HEK293 (cell line): ENCODE results near the gene KCTD6.

Source experiments
- KLF10 ChIP-seq: fragments of 450-650 bp; IDR thresholded peaks from 2 replicates; pipeline ENCODE4 v1.5.1; 2018; ENCODE audit warnings: missing biosample characterization, mild to moderate bottlenecking, missing genetic modification characterization
- KLF7 ChIP-seq: fragments of 450-650 bp; formaldehyde crosslinking; IDR thresholded peaks from 2 replicates; pipeline ENCODE4 v1.5.1; 2016; ENCODE audit warnings: missing biosample characterization, missing genetic modification characterization, borderline replicate concordance
- KLF9 ChIP-seq: fragments of 450-650 bp; formaldehyde crosslinking; IDR thresholded peaks from 2 replicates; pipeline ENCODE4 v1.5.1; 2016; ENCODE audit warnings: missing biosample characterization, missing genetic modification characterization, low read depth
- SCRT2 ChIP-seq: fragments of 450-650 bp; formaldehyde crosslinking; IDR thresholded peaks from 2 replicates; pipeline ENCODE4 v1.5.1; 2016; ENCODE audit warnings: missing biosample characterization, missing genetic modification characterization
- TCF7L2 ChIP-seq: IDR thresholded peaks from 2 replicates; pipeline ENCODE4 v1.6.1; 2011; ENCODE audit warnings: low read depth, mild to moderate bottlenecking, inconsistent platforms, low read length, moderate library complexity, borderline replicate concordance
- TSHZ1 ChIP-seq: fragments of 450-650 bp; formaldehyde crosslinking; IDR thresholded peaks from 2 replicates; pipeline ENCODE4 v1.5.1; 2016; ENCODE audit warnings: missing biosample characterization, missing genetic modification characterization, borderline replicate concordance
- WT1 ChIP-seq: fragments of 450-650 bp; formaldehyde crosslinking; IDR thresholded peaks from 2 replicates; pipeline ENCODE4 v1.5.1; 2016; ENCODE audit warnings: missing biosample characterization, missing genetic modification characterization
- ZBTB7A ChIP-seq: fragments of 450-650 bp; formaldehyde crosslinking; IDR thresholded peaks from 2 replicates; pipeline ENCODE4 v1.5.1; 2016; ENCODE audit warnings: low read depth, missing biosample characterization, missing genetic modification characterization
- ZNF148 ChIP-seq: fragments of 450-650 bp; formaldehyde crosslinking; IDR thresholded peaks from 2 replicates; pipeline ENCODE4 v1.5.0; 2017; ENCODE audit warnings: missing biosample characterization, missing genetic modification characterization, borderline replicate concordance
- ZNF366 ChIP-seq: fragments of 450-650 bp; formaldehyde crosslinking; conservative IDR thresholded peaks from 2 replicates; pipeline ENCODE4 v1.5.1; 2016; ENCODE audit warnings: missing biosample characterization, missing genetic modification characterization
- ZNF560 ChIP-seq: fragments of 450-650 bp; formaldehyde crosslinking; IDR thresholded peaks from 2 replicates; pipeline ENCODE4 v1.5.1; 2017; ENCODE audit warnings: missing biosample characterization, missing genetic modification characterization, borderline replicate concordance
- ZNF658 ChIP-seq: fragments of 450-650 bp; formaldehyde crosslinking; IDR thresholded peaks from 2 replicates; pipeline ENCODE4; 2016; ENCODE audit warnings: missing biosample characterization, missing genetic modification characterization
- ZNF664 ChIP-seq: fragments of 450-650 bp; formaldehyde crosslinking; IDR thresholded peaks from 2 replicates; pipeline ENCODE4 v1.5.1; 2016; ENCODE audit warnings: missing biosample characterization, missing genetic modification characterization
- ZNF692 ChIP-seq: fragments of 450-650 bp; formaldehyde crosslinking; IDR thresholded peaks from 2 replicates; pipeline ENCODE4 v1.5.1; 2016; ENCODE audit warnings: missing biosample characterization, missing genetic modification characterization
- ZSCAN23 ChIP-seq: fragments of 450-650 bp; formaldehyde crosslinking; IDR thresholded peaks from 2 replicates; pipeline ENCODE4 v1.5.1; 2016; ENCODE audit warnings: missing biosample characterization, missing genetic modification characterization
- TF ChIP-seq, protein P1 (sequence below): fragments of 450-650 bp; formaldehyde crosslinking; IDR thresholded peaks from 2 replicates; pipeline ENCODE4 v1.5.1; 2017; ENCODE audit warnings: missing biosample characterization, missing genetic modification characterization
- TF ChIP-seq, protein P2 (sequence below): fragments of 450-650 bp; formaldehyde crosslinking; IDR thresholded peaks from 2 replicates; pipeline ENCODE4 v1.5.1; 2016; ENCODE audit warnings: missing biosample characterization, missing genetic modification characterization
- TF ChIP-seq, protein P3 (sequence below): fragments of 450-650 bp; formaldehyde crosslinking; IDR thresholded peaks from 2 replicates; pipeline ENCODE4 v1.5.1; 2016; ENCODE audit warnings: missing biosample characterization, missing genetic modification characterization

The KCTD6 gene

DNA sequence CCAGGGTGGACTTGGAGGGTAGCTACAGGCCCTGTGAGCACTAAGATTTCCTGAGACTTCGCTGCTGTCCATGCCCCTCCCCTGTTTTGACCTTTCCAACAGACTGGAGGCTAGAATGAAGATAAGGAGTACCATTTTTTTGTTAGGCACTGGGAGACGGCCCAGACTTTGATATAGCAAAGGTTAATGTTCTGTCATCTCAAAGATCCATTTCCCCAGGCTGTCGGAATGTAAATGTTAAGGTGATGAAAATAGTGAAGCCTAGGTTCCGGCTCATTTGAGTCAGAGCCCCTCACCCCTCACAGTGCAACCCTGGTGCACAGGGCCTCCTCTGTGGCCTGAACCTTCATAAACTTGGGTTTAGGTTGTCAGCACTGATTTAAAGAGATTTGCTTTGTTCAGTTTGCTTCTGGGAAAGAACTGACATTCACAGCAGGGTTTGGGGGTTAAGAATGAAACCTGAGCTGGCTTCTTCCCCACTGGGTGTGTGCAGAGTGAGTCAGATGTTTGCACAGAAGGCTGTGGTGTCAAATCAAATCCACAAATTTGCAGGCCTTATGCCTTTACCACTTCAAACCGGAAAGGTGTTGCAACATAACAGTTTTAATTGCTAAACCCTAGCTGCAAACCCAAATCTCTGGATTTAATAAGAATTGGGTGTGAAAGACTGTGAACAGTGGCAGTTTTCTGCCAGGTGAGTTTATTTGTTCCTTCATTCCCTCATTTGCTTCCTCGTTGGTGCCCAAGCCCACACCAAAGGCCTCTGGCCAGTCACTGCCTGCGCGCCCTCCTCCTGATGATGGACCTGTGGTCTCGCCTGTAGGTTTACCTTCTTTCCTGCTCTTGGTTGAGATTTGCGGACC, 20.6 kb upstream of the KCTD6 start (continued):
- TF ChIP-seq, protein P1, sequence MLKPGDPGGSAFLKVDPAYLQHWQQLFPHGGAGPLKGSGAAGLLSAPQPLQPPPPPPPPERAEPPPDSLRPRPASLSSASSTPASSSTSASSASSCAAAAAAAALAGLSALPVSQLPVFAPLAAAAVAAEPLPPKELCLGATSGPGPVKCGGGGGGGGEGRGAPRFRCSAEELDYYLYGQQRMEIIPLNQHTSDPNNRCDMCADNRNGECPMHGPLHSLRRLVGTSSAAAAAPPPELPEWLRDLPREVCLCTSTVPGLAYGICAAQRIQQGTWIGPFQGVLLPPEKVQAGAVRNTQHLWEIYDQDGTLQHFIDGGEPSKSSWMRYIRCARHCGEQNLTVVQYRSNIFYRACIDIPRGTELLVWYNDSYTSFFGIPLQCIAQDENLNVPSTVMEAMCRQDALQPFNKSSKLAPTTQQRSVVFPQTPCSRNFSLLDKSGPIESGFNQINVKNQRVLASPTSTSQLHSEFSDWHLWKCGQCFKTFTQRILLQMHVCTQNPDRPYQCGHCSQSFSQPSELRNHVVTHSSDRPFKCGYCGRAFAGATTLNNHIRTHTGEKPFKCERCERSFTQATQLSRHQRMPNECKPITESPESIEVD (tag by site-specific recombination): peak; percentile 98
- TF ChIP-seq ZBTB7A (tag by site-specific recombination) (no peak), KLF10 (tag by site-specific recombination) (peak; percentile 90), ZNF366 (tag by site-specific recombination) (peak; percentile 85), ZNF692 (tag by site-specific recombination) (peak; percentile 77), KLF9 (tag by site-specific recombination) (peak; percentile 64), ZNF148 (tag by site-specific recombination) (no peak; the same call in 1 of the 2 replicates), ZNF560 (no peak), TCF7L2 (peak; percentile 62; the same call in 1 of the 2 replicates), SCRT2 (tag by site-specific recombination) (peak; percentile 72), TSHZ1 (tag by site-specific recombination) (peak; percentile 98), ZNF658 (tag by site-specific recombination) (no peak), ZNF664 (tag by site-specific recombination) (peak; percentile 59), WT1 (tag by site-specific recombination) (peak; percentile 89), KLF7 (peak; percentile 88; the same call in 1 of the 2 replicates), ZSCAN23 (tag by site-specific recombination) (peak; percentile 81; the same call in 1 of the 2 replicates)
- TF ChIP-seq, protein P2, sequence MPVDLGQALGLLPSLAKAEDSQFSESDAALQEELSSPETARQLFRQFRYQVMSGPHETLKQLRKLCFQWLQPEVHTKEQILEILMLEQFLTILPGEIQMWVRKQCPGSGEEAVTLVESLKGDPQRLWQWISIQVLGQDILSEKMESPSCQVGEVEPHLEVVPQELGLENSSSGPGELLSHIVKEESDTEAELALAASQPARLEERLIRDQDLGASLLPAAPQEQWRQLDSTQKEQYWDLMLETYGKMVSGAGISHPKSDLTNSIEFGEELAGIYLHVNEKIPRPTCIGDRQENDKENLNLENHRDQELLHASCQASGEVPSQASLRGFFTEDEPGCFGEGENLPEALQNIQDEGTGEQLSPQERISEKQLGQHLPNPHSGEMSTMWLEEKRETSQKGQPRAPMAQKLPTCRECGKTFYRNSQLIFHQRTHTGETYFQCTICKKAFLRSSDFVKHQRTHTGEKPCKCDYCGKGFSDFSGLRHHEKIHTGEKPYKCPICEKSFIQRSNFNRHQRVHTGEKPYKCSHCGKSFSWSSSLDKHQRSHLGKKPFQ (tag by site-specific recombination): peak; percentile 89
- TF ChIP-seq, protein P3, sequence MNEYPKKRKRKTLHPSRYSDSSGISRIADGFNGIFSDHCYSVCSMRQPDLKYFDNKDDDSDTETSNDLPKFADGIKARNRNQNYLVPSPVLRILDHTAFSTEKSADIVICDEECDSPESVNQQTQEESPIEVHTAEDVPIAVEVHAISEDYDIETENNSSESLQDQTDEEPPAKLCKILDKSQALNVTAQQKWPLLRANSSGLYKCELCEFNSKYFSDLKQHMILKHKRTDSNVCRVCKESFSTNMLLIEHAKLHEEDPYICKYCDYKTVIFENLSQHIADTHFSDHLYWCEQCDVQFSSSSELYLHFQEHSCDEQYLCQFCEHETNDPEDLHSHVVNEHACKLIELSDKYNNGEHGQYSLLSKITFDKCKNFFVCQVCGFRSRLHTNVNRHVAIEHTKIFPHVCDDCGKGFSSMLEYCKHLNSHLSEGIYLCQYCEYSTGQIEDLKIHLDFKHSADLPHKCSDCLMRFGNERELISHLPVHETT (tag by site-specific recombination): 0 out of 2 replicates have a peak, but pooled peaks have one; percentile 62
